NCI-H187 treated with DMSO at 0.1 percent for 48 hours (cell line): ENCODE measurements around the gene ANTKMT.
"Not testable (repeated sequence)": the region's sequence is repeated elsewhere in the genome, so short reads cannot be mapped to it uniquely, and the experiment has no call there.

ENCODE experiments used
- DNase-seq: peaks from one replicate; lab custom pipeline; 2025; lab: John Stamatoyannopoulos, UW

ANTKMT gene

GRCh38 chr16:728131-728889 is 7.4 kb downstream of the ANTKMT start:
- DNase-seq = no peak

- DNase-seq = no peak
Observed at GRCh38 chr16:728890-729744, 8.2 kb downstream of the ANTKMT start.

- no peak for DNase-seq
Observed at GRCh38 chr16:729768-730665, 9.1 kb downstream of the ANTKMT start.

- no peak for DNase-seq
Observed at GRCh38 chr16:730666-731509, 9.9 kb downstream of the ANTKMT start.

GRCh38 chr16:732332-732731 is 11.4 kb downstream of the ANTKMT start:
- no peak for DNase-seq

GRCh38 chr16:732936-733335 is 12.0 kb downstream of the ANTKMT start:
- no peak for DNase-seq

- DNase-seq = no peak
Observed at GRCh38 chr16:733382-734207, 12.6 kb downstream of the ANTKMT start.

- no peak for DNase-seq
Observed at GRCh38 chr16:734208-734980, 13.4 kb downstream of the ANTKMT start.

- DNase-seq = no peak
Observed at GRCh38 chr16:734981-735881, 14.3 kb downstream of the ANTKMT start.

- DNase-seq = no peak
Observed at GRCh38 chr16:735982-736453, 15.1 kb downstream of the ANTKMT start.

GRCh38 chr16:736936-737481 is 16.1 kb downstream of the ANTKMT start:
- no peak for DNase-seq

GRCh38 chr16:739560-740458 is 18.9 kb downstream of the ANTKMT start:
- no peak for DNase-seq

GRCh38 chr16:740459-740763 is 19.5 kb downstream of the ANTKMT start:
- no peak for DNase-seq

- no peak for DNase-seq
Observed at GRCh38 chr16:740764-741505, 20.0 kb downstream of the ANTKMT start, which contains the start of gene CIAO3. Gene CIAO3 (minus strand): TSS chr16:740997. CDS start chr16:740985, 12 bp downstream.

GRCh38 chr16:741986-742629 is 21.2 kb downstream of the ANTKMT start:
- DNase-seq = no peak

GRCh38 chr16:742894-743293 is 21.9 kb downstream of the ANTKMT start:
- not testable (repeated sequence) for DNase-seq
